ENCODE data around the gene MYO3B.

Gene MYO3B

DNA sequence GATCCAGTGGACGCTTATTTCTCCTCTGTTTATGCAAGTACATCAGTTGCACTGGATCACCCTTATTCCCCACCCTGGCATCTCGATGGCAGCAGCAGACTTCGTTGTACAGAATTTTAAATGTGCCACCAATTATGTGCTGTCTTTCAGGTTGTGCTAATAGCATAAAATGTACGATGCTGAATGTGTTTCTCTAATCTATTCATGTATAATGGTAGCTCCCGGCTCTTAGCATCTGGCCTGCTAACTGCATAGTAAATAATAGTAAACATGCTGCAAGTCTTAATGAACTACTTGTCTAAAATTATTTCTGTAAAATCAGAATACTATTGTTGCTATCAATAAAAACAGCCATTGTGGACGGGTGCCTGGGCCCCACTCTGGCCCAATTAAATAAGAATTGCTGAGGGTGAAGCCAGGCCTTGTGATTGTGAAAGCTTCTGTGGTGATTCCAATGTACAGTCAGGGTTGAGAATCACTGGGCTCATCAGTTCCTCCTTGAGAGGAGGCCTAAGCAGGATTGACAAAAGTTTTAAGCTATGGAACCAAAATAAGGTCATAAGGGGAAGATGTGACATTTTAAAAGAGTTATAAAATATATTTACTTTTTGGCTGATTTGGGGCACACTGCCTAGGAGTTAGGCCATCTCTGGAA is 14.4 kb upstream of the MYO3B start:
- Histone ChIP-seq H2AFZ (ENCODE audit: low read depth, low read length) (no peak overlapping the region), H3K9ac (ENCODE audit: low read depth, low read length) (no peak overlapping the region), H3K4me1 (ENCODE audit: insufficient read depth, low read length) (no peaks in the 10 kb centered on the region), H3K27ac (ENCODE audit: low read length) (no peak overlapping the region), H3K27me3 (ENCODE audit: insufficient read depth, low read length, poor library complexity) (peaks cover 21% of the 10 kb centered on the region), H3K36me3 (ENCODE audit: insufficient read depth, low read length) (no peaks in the 10 kb centered on the region), H3K4me2 (ENCODE audit: insufficient read depth, low read length) (no peak overlapping the region), H3K79me2 (ENCODE audit: insufficient read depth, low read length) (no peaks in the 10 kb centered on the region), H3K4me3 (ENCODE audit: low read depth in 1 of 2, low read length in 2 of 2) (no peak overlapping the region), H3K9me3 (ENCODE audit: insufficient read depth, low read length, severe bottlenecking) (no peaks in the 10 kb centered on the region), H4K20me1 (ENCODE audit: insufficient read depth, low read length) (no peaks in the 10 kb centered on the region)
- ATAC-seq (ENCODE audit: insufficient read depth, low read depth) (no peak), DNase-seq (no peak)
- TF ChIP-seq EZH2 (IDR thresholded peaks at IDR 0.05; ENCODE audit: borderline replicate concordance, low read depth, low read length, severe bottlenecking) (no peak), CTCF (IDR thresholded peaks at IDR 0.05; ENCODE audit: borderline replicate concordance, extremely low read depth, low read length, poor library complexity, severe bottlenecking) (no peak)

DNA sequence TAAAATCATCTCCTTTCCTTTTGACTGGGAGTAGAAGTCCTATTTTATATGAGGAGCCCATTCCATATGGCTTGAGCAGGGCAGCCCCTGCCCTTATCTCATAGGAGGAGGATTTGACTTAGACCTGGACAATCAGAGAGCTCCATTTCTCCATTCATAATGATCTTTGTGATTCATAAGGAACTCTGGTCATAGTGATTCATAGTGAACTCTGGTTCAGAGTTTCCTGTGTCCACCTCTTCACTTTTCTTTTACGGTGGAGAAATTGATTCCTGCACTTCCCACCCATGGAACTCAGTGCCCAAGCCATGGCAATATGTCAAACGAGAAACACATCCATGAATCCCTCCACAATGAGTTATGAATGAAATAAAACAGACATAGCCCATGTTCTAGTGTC is 12.8 kb upstream of the MYO3B start:
- Histone ChIP-seq H4K20me1 (ENCODE audit: insufficient read depth, low read length) (no peaks in the 10 kb centered on the region), H3K27ac (ENCODE audit: low read length) (no peak overlapping the region), H3K27me3 (ENCODE audit: insufficient read depth, low read length, poor library complexity) (peaks cover 19% of the 10 kb centered on the region), H3K9ac (ENCODE audit: low read depth, low read length) (no peak overlapping the region), H3K9me3 (ENCODE audit: insufficient read depth, low read length, severe bottlenecking) (no peaks in the 10 kb centered on the region), H2AFZ (ENCODE audit: low read depth, low read length) (no peak overlapping the region), H3K79me2 (ENCODE audit: insufficient read depth, low read length) (no peaks in the 10 kb centered on the region), H3K4me1 (ENCODE audit: insufficient read depth, low read length) (no peaks in the 10 kb centered on the region), H3K4me2 (ENCODE audit: insufficient read depth, low read length) (no peak overlapping the region), H3K36me3 (ENCODE audit: insufficient read depth, low read length) (no peaks in the 10 kb centered on the region), H3K4me3 (ENCODE audit: low read depth in 1 of 2, low read length in 2 of 2) (no peak overlapping the region)
- TF ChIP-seq EZH2 (IDR thresholded peaks at IDR 0.05; ENCODE audit: borderline replicate concordance, low read depth, low read length, severe bottlenecking) (no peak), CTCF (IDR thresholded peaks at IDR 0.05; ENCODE audit: borderline replicate concordance, extremely low read depth, low read length, poor library complexity, severe bottlenecking) (no peak)
- ATAC-seq (ENCODE audit: insufficient read depth, low read depth) = no peak
- DNase-seq = no peak

DNA sequence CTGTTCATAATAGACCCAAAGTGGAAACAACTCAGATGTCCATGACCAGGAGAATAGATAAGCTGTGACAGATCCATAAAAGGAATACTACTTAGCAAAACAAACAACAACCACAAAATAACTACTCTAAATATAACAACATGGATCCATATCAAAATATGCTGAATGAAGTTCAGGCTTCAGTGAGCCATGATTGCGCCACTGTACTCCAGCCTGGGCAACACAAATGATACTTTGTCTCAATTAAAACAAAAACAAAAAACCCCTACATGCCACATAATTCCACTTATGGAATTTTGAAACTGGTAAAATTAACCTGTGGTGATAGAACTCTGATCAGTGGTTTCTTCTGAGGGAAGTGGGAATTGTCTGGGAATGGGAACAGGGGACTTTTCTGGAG is 11.2 kb upstream of the MYO3B start:
- ATAC-seq (ENCODE audit: insufficient read depth, low read depth) (no peak), DNase-seq (no peak)
- Histone ChIP-seq H3K9me3 (ENCODE audit: insufficient read depth, low read length, severe bottlenecking) (no peaks in the 10 kb centered on the region), H4K20me1 (ENCODE audit: insufficient read depth, low read length) (no peaks in the 10 kb centered on the region), H3K27me3 (ENCODE audit: insufficient read depth, low read length, poor library complexity) (peaks cover 17% of the 10 kb centered on the region), H3K4me2 (ENCODE audit: insufficient read depth, low read length) (no peak overlapping the region), H2AFZ (ENCODE audit: low read depth, low read length) (no peak overlapping the region), H3K79me2 (ENCODE audit: insufficient read depth, low read length) (no peaks in the 10 kb centered on the region), H3K9ac (ENCODE audit: low read depth, low read length) (no peak overlapping the region), H3K27ac (ENCODE audit: low read length) (no peak overlapping the region), H3K36me3 (ENCODE audit: insufficient read depth, low read length) (no peaks in the 10 kb centered on the region), H3K4me3 (ENCODE audit: low read depth in 1 of 2, low read length in 2 of 2) (no peak overlapping the region), H3K4me1 (ENCODE audit: insufficient read depth, low read length) (no peaks in the 10 kb centered on the region)
- TF ChIP-seq CTCF (IDR thresholded peaks at IDR 0.05; ENCODE audit: borderline replicate concordance, extremely low read depth, low read length, poor library complexity, severe bottlenecking) = no peak
- no peak for TF ChIP-seq EZH2 (IDR thresholded peaks at IDR 0.05; ENCODE audit: borderline replicate concordance, low read depth, low read length, severe bottlenecking)

Measured in DND-41 (cell line).